NT2/D1 (cell line): Measurements from ENCODE around the gene ARID1B.

Source experiments
- YY1 ChIP-seq: IDR thresholded peaks from 2 replicates; pipeline ENCODE4 v1.6.1; 2011; ENCODE audit not compliant: insufficient read length, insufficient read depth
- ZNF274 ChIP-seq: IDR thresholded peaks from 2 replicates; pipeline ENCODE4 v1.6.1; 2011; ENCODE audit warnings: mild to moderate bottlenecking, low read depth, low read length

GRCh38 chr6:156846845-156847599 is 69.8 kb downstream of the ARID1B start:
- TF ChIP-seq YY1 = no peak
- no peak for TF ChIP-seq ZNF274
